Activated naive CD8-positive, alpha-beta T cell treated with anti-CD3 and anti-CD28 coated beads, Interleukin-2, amount 50 U/mL, for 16 hours (primary cell): ENCODE results near the gene DCP1B.

ENCODE experiments used
- DNase-seq: peaks from one replicate; pipeline ENCODE4 v3.0.0-alpha.2; 2020; ENCODE audit warnings: low read depth, low spot score

The DCP1B gene

DNA sequence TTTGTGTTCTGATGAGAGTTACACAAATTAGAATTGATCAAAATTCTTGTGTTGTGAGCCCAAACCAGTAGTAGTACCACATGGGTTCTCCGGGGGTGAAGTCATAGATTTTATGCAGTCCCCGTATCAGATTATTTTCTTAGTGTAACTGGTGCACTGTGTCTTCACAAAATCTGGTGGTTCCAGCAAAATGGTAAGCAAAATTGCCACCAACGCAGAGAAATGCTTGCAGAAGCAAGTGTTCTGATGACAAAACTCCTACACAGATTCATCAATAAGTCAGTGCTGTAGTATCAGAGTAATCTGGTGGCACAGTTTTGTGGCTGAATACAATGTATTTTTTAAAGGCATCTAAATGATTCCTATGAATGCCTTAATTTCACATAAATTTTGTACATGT, 84.5 kb downstream of the DCP1B start:
- DNase-seq, result no peak

GRCh38 chr12:1919284-1919683, 85.0 kb downstream of the DCP1B start:
- DNase-seq, result no peak

DNA sequence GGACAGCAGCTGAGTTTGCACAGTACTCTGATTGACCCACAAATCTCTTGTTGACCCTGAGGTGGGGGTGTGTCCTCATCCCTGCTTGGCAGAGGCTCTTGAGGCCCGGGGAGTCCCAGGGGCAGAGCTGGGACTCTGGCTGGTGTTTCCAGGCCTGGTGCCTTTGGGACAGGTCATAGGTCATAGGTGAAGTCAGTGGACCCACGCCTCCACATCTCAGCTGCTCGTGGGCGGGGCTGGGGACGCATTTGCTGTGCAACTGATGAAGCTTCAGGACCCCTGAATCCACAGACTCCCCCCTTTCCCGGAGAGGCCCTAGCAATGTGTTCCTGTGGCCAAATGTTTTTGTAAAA, 85.4 kb downstream of the DCP1B start:
- DNase-seq, result no peak

GRCh38 chr12:1918081-1918883, 86.0 kb downstream of the DCP1B start, which contains the start of gene CACNA2D4:
Gene CACNA2D4, minus strand, starts transcription at chr12:1918652. Its CDS starts 179 bp downstream, at chr12:1918473.
- no peak for DNase-seq

DNA sequence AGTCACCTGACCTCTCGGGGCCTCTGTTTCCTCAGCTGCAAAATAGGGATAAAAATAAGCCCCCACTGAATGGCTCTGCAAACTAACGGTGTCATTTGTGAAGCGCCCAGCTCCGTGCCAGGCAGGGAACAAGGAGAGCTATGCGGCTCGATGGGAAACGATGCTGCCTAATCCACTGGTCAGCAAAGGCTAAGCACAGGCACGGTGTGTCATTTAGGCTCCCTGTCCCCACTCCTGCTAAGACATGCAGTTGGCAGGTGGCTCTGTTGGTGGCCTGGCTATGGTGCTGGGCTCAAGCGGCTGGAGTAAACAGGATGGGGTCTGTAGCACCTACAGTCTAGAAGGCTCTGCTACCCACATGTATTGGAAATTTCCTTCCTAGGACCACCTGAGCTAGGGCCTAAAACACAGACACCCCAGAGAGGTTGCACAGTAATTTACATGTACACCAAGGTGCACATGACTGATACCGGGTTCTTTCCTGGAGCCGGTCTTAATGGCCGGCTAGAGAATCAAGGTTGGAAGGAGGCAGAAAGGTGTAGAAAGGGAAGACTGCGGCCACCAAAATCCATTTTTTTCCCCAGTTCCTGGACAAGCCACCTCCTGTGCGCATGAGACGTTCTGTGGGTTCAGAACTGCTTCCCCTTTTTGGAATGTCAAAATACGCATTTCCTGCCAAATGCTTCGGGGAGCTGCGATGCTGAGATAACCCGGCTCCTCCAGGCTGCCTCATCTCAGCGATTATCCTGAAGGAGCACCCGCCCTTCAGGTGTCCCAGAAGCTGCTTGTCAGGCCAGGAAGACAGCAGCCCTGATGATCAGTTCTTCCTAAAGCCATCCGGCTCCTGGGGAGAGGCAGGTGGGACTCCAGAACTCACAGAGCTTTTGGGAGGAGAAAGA, 86.8 kb downstream of the DCP1B start:
- DNase-seq, result no peak

GRCh38 chr12:1916371-1917171, 87.7 kb downstream of the DCP1B start:
- no peak for DNase-seq

DNA sequence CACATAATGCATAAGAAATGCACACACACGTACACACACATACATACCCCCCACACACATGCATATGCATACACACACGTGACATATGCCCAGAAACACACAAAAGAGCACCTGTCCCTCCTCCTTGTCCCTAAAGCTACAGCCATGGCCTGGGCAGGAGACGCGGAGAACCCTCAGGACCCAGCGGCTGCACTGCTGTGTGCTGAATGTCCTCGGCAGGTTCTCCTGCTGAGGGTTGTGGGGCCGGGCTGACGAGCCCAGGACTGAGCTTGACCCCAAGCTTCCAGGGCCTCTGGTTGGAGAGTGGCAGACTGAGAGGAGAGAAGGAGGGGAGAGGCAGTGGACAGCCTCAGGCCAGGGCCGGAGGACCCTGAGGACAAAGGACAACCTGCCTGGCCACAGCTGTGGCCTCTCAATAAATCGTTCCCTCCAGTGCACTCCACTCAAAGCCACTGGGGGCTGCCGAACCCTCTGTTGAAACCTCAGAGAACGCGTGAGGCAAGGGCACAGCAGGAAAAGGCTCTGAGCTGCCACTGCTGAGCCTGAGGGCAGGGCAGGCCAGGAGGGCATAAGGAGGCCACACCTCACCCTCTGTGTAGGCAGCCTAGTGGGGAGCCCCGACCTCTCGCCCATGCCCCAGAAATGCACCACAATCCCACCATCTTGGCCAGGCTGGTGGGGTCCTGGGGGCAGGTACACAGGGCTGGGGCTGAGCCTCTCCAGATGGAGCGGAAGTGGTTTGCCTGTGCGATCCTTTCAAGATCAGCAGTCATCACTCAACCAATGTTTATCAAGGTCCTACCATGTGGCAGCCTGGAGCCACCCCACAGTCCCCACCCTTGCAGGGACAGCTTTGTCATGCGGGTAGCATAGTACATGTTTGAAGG, 88.9 kb downstream of the DCP1B start:
- no peak for DNase-seq

- DNase-seq, result no peak
Measured at GRCh38 chr12:1914114-1914911, 89.9 kb downstream of the DCP1B start.

GRCh38 chr12:1913377-1914113, 90.7 kb downstream of the DCP1B start:
- DNase-seq, result no peak

DNA sequence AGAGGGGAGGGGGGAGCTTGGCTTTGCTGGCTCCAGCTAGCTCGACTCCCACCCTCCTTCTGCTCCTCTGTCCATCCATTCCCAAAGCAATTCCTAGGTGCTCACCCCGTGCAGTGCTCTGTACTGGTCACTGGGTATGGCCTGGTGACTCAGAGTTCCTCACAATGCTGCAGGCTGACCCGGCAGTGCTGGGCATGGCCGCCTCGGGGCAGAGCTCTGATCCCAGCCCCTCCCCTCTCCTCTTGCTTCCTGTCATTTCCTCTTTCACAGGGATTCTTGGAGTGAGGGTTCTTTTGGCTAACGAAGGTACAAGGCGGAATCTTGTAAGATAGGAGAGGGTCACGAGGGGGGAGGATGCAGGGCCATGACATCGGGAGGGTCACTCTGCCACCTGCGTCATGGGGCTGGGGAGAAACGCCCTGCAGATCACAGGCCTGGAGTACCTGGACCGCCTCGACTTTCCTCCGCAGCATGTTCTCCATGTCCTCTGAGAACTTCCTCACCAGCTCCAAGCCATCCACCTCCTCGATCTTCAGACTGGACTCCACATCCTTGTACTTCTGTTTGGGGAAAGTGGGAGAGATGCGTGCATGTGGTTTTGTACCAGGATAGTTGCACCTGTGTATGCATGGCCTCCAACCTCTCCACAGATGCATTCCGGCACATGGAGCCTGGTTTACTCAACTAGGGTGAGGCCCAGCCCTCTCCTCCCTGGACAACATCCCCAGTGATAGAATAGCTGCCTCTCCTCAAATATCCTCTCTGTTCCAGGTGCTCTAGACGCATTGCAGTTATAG, 91.5 kb downstream of the DCP1B start:
- no peak for DNase-seq

GRCh38 chr12:1911598-1912575, 92.4 kb downstream of the DCP1B start:
- DNase-seq, result no peak

DNA sequence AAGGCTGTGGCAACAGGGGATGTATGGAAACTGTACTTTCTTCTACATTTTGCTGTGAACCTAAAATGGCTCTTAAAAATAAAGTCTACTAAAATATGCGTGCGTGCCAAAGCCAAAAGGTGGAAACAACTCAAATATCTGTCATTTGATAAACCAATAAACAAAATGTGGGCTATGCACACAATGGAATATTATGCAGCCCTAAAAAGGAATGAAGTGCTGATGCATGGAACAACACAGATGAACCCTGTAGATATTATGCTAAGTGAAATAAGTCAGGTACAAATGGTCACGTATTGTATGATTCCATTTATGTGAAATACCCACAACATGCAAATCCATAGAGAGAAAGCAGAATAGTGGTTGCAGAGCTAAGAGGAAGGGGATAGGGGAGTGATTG, 93.8 kb downstream of the DCP1B start:
- no peak for DNase-seq

GRCh38 chr12:1908758-1909157, 95.5 kb downstream of the DCP1B start:
- DNase-seq, result no peak

DNA sequence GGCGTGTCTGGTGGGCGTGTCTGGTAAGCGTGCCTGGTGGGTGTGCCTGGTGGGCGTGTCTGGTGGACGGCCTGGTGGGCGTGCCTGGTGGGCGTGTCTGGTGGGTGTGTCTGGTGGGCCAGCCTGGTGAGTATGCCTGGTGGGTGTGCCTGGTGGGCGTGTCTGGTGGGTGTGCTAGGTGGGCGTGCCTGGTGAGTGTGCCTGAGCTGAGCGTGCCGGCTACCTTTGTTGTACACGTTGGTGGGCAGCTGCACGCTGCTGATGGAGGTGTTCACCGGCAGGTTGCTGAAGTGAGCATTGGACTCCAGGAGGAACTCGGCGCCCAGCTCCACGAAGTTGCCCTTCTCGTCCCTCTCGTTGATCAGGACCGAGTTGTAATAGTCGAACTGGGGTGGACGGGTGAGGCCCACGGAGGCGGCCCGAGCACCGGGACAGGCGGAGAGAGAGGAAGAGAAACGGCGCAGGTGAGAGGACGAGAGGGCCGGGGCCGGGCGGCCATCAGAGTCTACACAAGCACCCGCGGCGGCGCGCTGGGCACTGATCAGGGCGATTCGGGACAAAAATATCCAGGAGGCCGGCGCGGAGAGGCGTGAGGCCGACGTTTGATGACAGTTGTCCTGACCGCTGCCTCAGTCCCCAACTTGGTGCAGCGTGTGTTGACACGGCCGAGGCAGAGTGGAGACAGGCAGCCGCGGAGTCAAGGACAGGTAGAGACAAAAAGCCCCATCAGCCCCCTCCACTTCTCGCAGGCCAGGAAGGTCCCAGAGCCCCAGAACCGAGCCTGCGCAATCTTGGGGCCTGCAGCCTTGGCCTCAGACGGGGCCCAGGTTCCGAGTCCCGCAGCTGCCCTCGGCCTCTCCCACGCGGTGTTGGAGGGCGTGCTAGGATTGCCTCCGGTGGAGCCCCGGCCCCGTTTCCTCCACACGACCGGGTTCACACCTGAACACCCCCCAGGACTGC, 96.3 kb downstream of the DCP1B start:
- DNase-seq, result no peak

- DNase-seq, result no peak
Measured at GRCh38 chr12:1906579-1906978, 97.7 kb downstream of the DCP1B start.

DNA sequence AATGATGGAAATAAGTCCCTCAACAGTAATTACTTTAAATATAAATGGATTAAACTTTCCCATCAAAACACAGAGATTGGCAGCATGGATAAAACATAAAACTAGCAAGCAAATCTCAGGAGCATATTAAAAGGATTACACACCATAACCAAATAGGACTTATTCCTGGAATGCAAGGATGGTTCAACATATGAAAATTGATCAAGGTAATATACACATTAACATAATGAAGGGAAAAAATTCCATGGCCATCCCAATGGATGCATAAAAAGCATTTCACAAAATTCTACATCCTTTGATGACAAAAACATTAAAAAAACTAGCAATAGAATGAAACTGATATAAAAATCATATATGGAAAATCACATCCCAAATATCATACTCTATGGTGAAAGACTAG, 99.4 kb downstream of the DCP1B start:
- DNase-seq, result no peak
